Type B pancreatic cell (in vitro differentiated cells): Measurements from ENCODE around the gene ARSH. TPM values are rescaled to one million over a fixed set of nuclear protein-coding genes. Genes with fewer than 3 reads are reported as not detected.

Experiments used
- DNase-seq: peaks from one replicate; pipeline ENCODE4 v3.0.0; 2021; ENCODE audit warnings: mixed read lengths; ENCODE audit not compliant: unreplicated experiment; ENCODE audit errors: extremely low spot score
- H3K27ac Mint-ChIP-seq: 2 replicates; pipeline ENCODE4 v1.8.0; 2021; ENCODE audit warnings: mild to moderate bottlenecking, mixed read lengths
- H3K27me3 Mint-ChIP-seq: 2 replicates; pipeline ENCODE4 v1.8.0; 2021; ENCODE audit warnings: mixed read lengths
- H3K36me3 Mint-ChIP-seq: 2 replicates; pipeline ENCODE4 v1.8.0; 2021; ENCODE audit warnings: mixed read lengths
- H3K4me1 Mint-ChIP-seq: one replicate; pipeline ENCODE4 v1.8.0; 2021; ENCODE audit warnings: mixed read lengths; ENCODE audit not compliant: unreplicated experiment
- H3K4me3 Mint-ChIP-seq: 2 replicates; pipeline ENCODE4 v1.8.0; 2021; ENCODE audit warnings: mild to moderate bottlenecking, mixed read lengths
- H3K9me3 Mint-ChIP-seq: 2 replicates; pipeline ENCODE4 v1.8.0; 2021; ENCODE audit warnings: mixed read lengths
- CTCF ChIP-seq: fragments of 200-600 bp; sonication (generic); conservative IDR thresholded peaks from 2 replicates; pipeline ENCODE4 v1.5.0; 2021; ENCODE audit warnings: antibody characterized with exemption, mild to moderate bottlenecking
- total RNA-seq: library from RNA; stranded (reverse); gene quantifications from 2 replicates; pipeline ENCODE4 v1.2.1, GENCODE V29; 2021; ENCODE audit warnings: low replicate concordance

Gene ARSH
- total RNA-seq, 1 donor from 2014 or later, result not detected

- Mint-ChIP-seq H3K27ac (no peak overlapping the region), H3K27me3 (no peaks in the 10 kb centered on the region), H3K4me3 (no peak overlapping the region), H3K36me3 (no peaks in the 10 kb centered on the region), H3K9me3 (peaks cover 8% of the 10 kb centered on the region), H3K4me1 (no peaks in the 10 kb centered on the region)
- DNase-seq, result no peak
- no peak for TF ChIP-seq CTCF
Observed at GRCh38 chrX:3017492-3017891, 11.1 kb downstream of the ARSH start.

- no peaks in the 10 kb centered on the region for H3K27me3 Mint-ChIP-seq
- no peaks in the 10 kb centered on the region for H3K9me3 Mint-ChIP-seq
- H3K4me3 Mint-ChIP-seq, result no peak overlapping the region
- H3K27ac Mint-ChIP-seq, result no peak overlapping the region
- peaks cover 9% of the 10 kb centered on the region for H3K4me1 Mint-ChIP-seq
- DNase-seq, result no peak
- no peaks in the 10 kb centered on the region for H3K36me3 Mint-ChIP-seq
- no peak for TF ChIP-seq CTCF
Observed at GRCh38 chrX:3024176-3024575, 17.8 kb downstream of the ARSH start.

GRCh38 chrX:3026074-3026815, 19.9 kb downstream of the ARSH start:
- H3K27me3 Mint-ChIP-seq, result no peaks in the 10 kb centered on the region
- H3K4me1 Mint-ChIP-seq, result peaks cover 9% of the 10 kb centered on the region
- peak overlapping the region; percentile 95 for H3K27ac Mint-ChIP-seq
- no peak for DNase-seq
- peak overlapping the region; percentile 60 for H3K4me3 Mint-ChIP-seq
- H3K36me3 Mint-ChIP-seq, result peaks cover 4% of the 10 kb centered on the region
- peaks cover 7% of the 10 kb centered on the region for H3K9me3 Mint-ChIP-seq
- no peak for TF ChIP-seq CTCF

- DNase-seq, result no peak
- no peak overlapping the region for H3K27ac Mint-ChIP-seq
- no peaks in the 10 kb centered on the region for H3K27me3 Mint-ChIP-seq
- H3K36me3 Mint-ChIP-seq, result peaks cover 4% of the 10 kb centered on the region
- H3K4me1 Mint-ChIP-seq, result peaks cover 9% of the 10 kb centered on the region
- peaks cover 7% of the 10 kb centered on the region for H3K9me3 Mint-ChIP-seq
- no peak for TF ChIP-seq CTCF
- H3K4me3 Mint-ChIP-seq, result no peak overlapping the region
Observed at GRCh38 chrX:3029129-3029528, 22.8 kb downstream of the ARSH start.

GRCh38 chrX:3037218-3037617, 30.9 kb downstream of the ARSH start:
- Mint-ChIP-seq H3K4me1 (peaks cover 11% of the 10 kb centered on the region), H3K27ac (no peak overlapping the region), H3K27me3 (no peaks in the 10 kb centered on the region), H3K36me3 (no peaks in the 10 kb centered on the region), H3K9me3 (peaks cover 19% of the 10 kb centered on the region), H3K4me3 (no peak overlapping the region)
- TF ChIP-seq CTCF, result no peak
- no peak for DNase-seq

- peaks cover 9% of the 10 kb centered on the region for H3K4me1 Mint-ChIP-seq
- no peak for TF ChIP-seq CTCF
- H3K27ac Mint-ChIP-seq, result no peak overlapping the region
- H3K9me3 Mint-ChIP-seq, result peaks cover 21% of the 10 kb centered on the region
- H3K4me3 Mint-ChIP-seq, result no peak overlapping the region
- DNase-seq, result no peak
- no peaks in the 10 kb centered on the region for H3K27me3 Mint-ChIP-seq
- no peaks in the 10 kb centered on the region for H3K36me3 Mint-ChIP-seq
Observed at GRCh38 chrX:3044196-3044595, 37.9 kb downstream of the ARSH start.
